NCI-H524 treated with DMSO at 0.1 percent for 48 hours (cell line): ENCODE data around the gene RAB44.
"Not testable (repeated sequence)": the region's sequence is repeated elsewhere in the genome, so short reads cannot be mapped to it uniquely, and the experiment has no call there.

Experiments used
- DNase-seq: peaks from one replicate; lab custom pipeline; 2025; lab: John Stamatoyannopoulos, UW

RAB44 gene

GRCh38 chr6:36712816-36713215, 15.2 kb downstream of the RAB44 start:
- DNase-seq: no peak

GRCh38 chr6:36713846-36714245, 16.2 kb downstream of the RAB44 start:
- no peak for DNase-seq

- no peak for DNase-seq
These were observed 16.9 kb downstream of the RAB44 start for GRCh38 chr6:36714511-36714910.

- no peak for DNase-seq
These were observed 17.8 kb downstream of the RAB44 start for GRCh38 chr6:36715469-36715868.

- DNase-seq: no peak
These were observed 19.0 kb downstream of the RAB44 start for GRCh38 chr6:36716476-36717093.

- DNase-seq: no peak
These were observed 19.7 kb downstream of the RAB44 start for GRCh38 chr6:36717231-36717825.

GRCh38 chr6:36717871-36718540, 20.4 kb downstream of the RAB44 start:
- no peak for DNase-seq

- no peak for DNase-seq
These were observed 20.9 kb downstream of the RAB44 start for GRCh38 chr6:36718560-36718959.

GRCh38 chr6:36719126-36719525, 21.5 kb downstream of the RAB44 start:
- no peak for DNase-seq

GRCh38 chr6:36720251-36721141, 22.9 kb downstream of the RAB44 start:
- no peak for DNase-seq

- no peak for DNase-seq
These were observed 23.9 kb downstream of the RAB44 start for GRCh38 chr6:36721369-36722140.

- DNase-seq: no peak
These were observed 24.7 kb downstream of the RAB44 start for GRCh38 chr6:36722365-36722764.

GRCh38 chr6:36722879-36723278, 25.3 kb downstream of the RAB44 start:
- DNase-seq: no peak

- not testable (repeated sequence) for DNase-seq
These were observed 26.4 kb downstream of the RAB44 start for GRCh38 chr6:36723992-36724391.

GRCh38 chr6:36724514-36725390, 27.1 kb downstream of the RAB44 start:
- peak; percentile 1 for DNase-seq

- DNase-seq: no peak
These were observed 28.0 kb downstream of the RAB44 start for GRCh38 chr6:36725581-36725980.

- peak; percentile 87 for DNase-seq
These were observed 29.9 kb downstream of the RAB44 start for GRCh38 chr6:36727505-36728021.

GRCh38 chr6:36728289-36729160, 30.9 kb downstream of the RAB44 start:
- no peak for DNase-seq

GRCh38 chr6:36729161-36729524, 31.5 kb downstream of the RAB44 start:
- DNase-seq: no peak
